Ramos (cell line): ENCODE data around the gene RNASE8.

Experiments used
- in situ Hi-C: fragments of 300-500 bp; cut with MboI; formaldehyde crosslinking; loops from one replicate; pipeline ENCODE4 v1.14.3; 2022; ENCODE audit warnings: low sequenced_read_pairs; ENCODE audit not compliant: unreplicated experiment

Gene RNASE8

GRCh38 chr14:21090194-21090939 is 32.7 kb downstream of the RNASE8 start:
- in situ Hi-C loops: loop anchor here (5.0 kb wide), 1 partner anchor 78 kb away; no protein-coding TSS in a partner anchor

- in situ Hi-C loops: loop anchor here (5.0 kb wide), 1 partner anchor 79 kb away; no protein-coding TSS in a partner anchor
Observed at GRCh38 chr14:21090940-21091663, 33.5 kb downstream of the RNASE8 start.

GRCh38 chr14:21091821-21092272 is 34.2 kb downstream of the RNASE8 start:
- in situ Hi-C loops: loop anchor here (5.0 kb wide), 1 partner anchor 80 kb away; no protein-coding TSS in a partner anchor

GRCh38 chr14:21092273-21093011 is 34.8 kb downstream of the RNASE8 start:
- in situ Hi-C loops: loop anchor here (5.0 kb wide), 1 partner anchor 80 kb away; no protein-coding TSS in a partner anchor

- in situ Hi-C loops: loop anchor here (5.0 kb wide), 1 partner anchor 81 kb away; no protein-coding TSS in a partner anchor
Observed at GRCh38 chr14:21093018-21093417, 35.4 kb downstream of the RNASE8 start.

- in situ Hi-C loops: loop anchor here (5.0 kb wide), 1 partner anchor 82 kb away; no protein-coding TSS in a partner anchor
Observed at GRCh38 chr14:21093769-21094681, 36.4 kb downstream of the RNASE8 start.

GRCh38 chr14:21095430-21096205 is 38.0 kb downstream of the RNASE8 start:
- in situ Hi-C loops: no loop called here

- in situ Hi-C loops: no loop called here
Observed at GRCh38 chr14:21096438-21096837, 38.8 kb downstream of the RNASE8 start.

GRCh38 chr14:21096978-21097635 is 39.5 kb downstream of the RNASE8 start:
- in situ Hi-C loops: no loop called here

- in situ Hi-C loops: no loop called here
Observed at GRCh38 chr14:21097636-21098075, 40.0 kb downstream of the RNASE8 start.

- in situ Hi-C loops: no loop called here
Observed at GRCh38 chr14:21098076-21098891, 40.7 kb downstream of the RNASE8 start, which contains the start of gene ZNF219. TSS of gene ZNF219 (minus strand) at chr14:21098655. CDS start at chr14:21093591, 5,064 bp downstream.

- in situ Hi-C loops: no loop called here
Observed at GRCh38 chr14:21098892-21099595, 41.4 kb downstream of the RNASE8 start.

- in situ Hi-C loops: no loop called here
Observed at GRCh38 chr14:21099596-21099985, 42.0 kb downstream of the RNASE8 start.

GRCh38 chr14:21100931-21101330 is 43.3 kb downstream of the RNASE8 start, which contains the start of gene TMEM253:
TSS of gene TMEM253 (plus strand) at chr14:21101066. CDS start at chr14:21101344, 278 bp downstream.
- in situ Hi-C loops: no loop called here

- in situ Hi-C loops: no loop called here
Observed at GRCh38 chr14:21101802-21102413, 44.3 kb downstream of the RNASE8 start.
